OCI-LY3 (cell line): ENCODE measurements around the gene CAMTA1.

Experiments
- H2AFZ ChIP-seq: fragments of 200-600, 300-600 bp; shearing (Covaris generic); 2 replicates; pipeline ENCODE4 v1.6.0; 2014; ENCODE audit warnings: antibody characterized with exemption, low read depth, low read length
- H3K27ac ChIP-seq: fragments of 200-600, 300-600 bp; sonication (generic); 2 replicates; pipeline ENCODE4 v1.5.1; 2014; ENCODE audit warnings: mild to moderate bottlenecking, low read length, moderate library complexity, mixed read lengths
- H3K27me3 ChIP-seq: fragments of 200-600, 300-600 bp; sonication (generic); 2 replicates; pipeline ENCODE4 v1.6.1; 2014; ENCODE audit warnings: low read depth, low read length, mixed read lengths
- H3K36me3 ChIP-seq: fragments of 200-600, 300-600 bp; sonication (generic); replicated peaks from 2 replicates; pipeline ENCODE3; 2014; ENCODE audit warnings: low read depth, low read length, mixed read lengths
- H3K4me1 ChIP-seq: fragments of 300-600, 200-600 bp; sonication (generic); 2 replicates; pipeline ENCODE4 v1.6.1; 2014; ENCODE audit warnings: low read length, mixed read lengths
- H3K4me2 ChIP-seq: fragments of 200-600, 300-600 bp; sonication (generic); 2 replicates; pipeline ENCODE4 v1.6.1; 2014; ENCODE audit warnings: low read length, mixed read lengths
- H3K4me3 ChIP-seq: fragments of 300-600, 200-600 bp; sonication (generic); 2 replicates; pipeline ENCODE4 v1.5.1; 2014; ENCODE audit warnings: antibody characterized with exemption, mild to moderate bottlenecking, low read length, moderate library complexity
- H3K79me2 ChIP-seq: fragments of 300-600, 200-600 bp; shearing (Covaris generic); 2 replicates; pipeline ENCODE4 v1.6.1; 2014; ENCODE audit warnings: mild to moderate bottlenecking, low read length, mixed read lengths
- H3K9ac ChIP-seq: fragments of 300-600, 200-600 bp; shearing (Covaris generic); 2 replicates; pipeline ENCODE4 v1.6.0; 2014; ENCODE audit warnings: mild to moderate bottlenecking, low read length, moderate library complexity
- H3K9me3 ChIP-seq: fragments of 200-600, 300-600 bp; shearing (Covaris generic); 2 replicates; pipeline ENCODE4 v1.6.1; 2014; ENCODE audit warnings: low read length, mixed read lengths; ENCODE audit not compliant: insufficient read depth
- H4K20me1 ChIP-seq: fragments of 200-600, 300-600 bp; sonication (generic); 2 replicates; pipeline ENCODE4 v1.6.1; 2016; ENCODE audit warnings: low read length, mixed read lengths; ENCODE audit not compliant: insufficient read depth
- CTCF ChIP-seq: fragments of 200-600, 300-600 bp; sonication (generic); IDR thresholded peaks from 2 replicates; pipeline ENCODE4 v1.5.1; 2014; ENCODE audit warnings: antibody characterized with exemption, low read length, low read depth
- EZH2phosphoT487 ChIP-seq: fragments of 200-600 bp; shearing (Covaris generic); IDR thresholded peaks from 2 replicates; pipeline ENCODE4 v1.6.1; 2018; ENCODE audit warnings: antibody characterized with exemption, mixed run types, low read depth

The CAMTA1 gene

GRCh38 chr1:7036386-7036785, 251.1 kb downstream of the CAMTA1 start:
- Histone ChIP-seq H4K20me1 (no peaks in the 10 kb centered on the region), H3K4me2 (no peak overlapping the region), H3K4me3 (no peak overlapping the region), H3K27me3 (no peaks in the 10 kb centered on the region), H3K27ac (no peak overlapping the region), H3K79me2 (no peaks in the 10 kb centered on the region), H3K9me3 (no peaks in the 10 kb centered on the region), H3K9ac (no peak overlapping the region), H3K36me3 (no peaks in the 10 kb centered on the region), H3K4me1 (no peaks in the 10 kb centered on the region), H2AFZ (no peak overlapping the region)
- TF ChIP-seq CTCF, result no peak
- no peak for TF ChIP-seq EZH2phosphoT487

- Histone ChIP-seq H3K27ac (no peak overlapping the region), H3K4me2 (no peak overlapping the region), H4K20me1 (no peaks in the 10 kb centered on the region), H3K4me3 (no peak overlapping the region), H3K27me3 (no peaks in the 10 kb centered on the region), H3K79me2 (no peaks in the 10 kb centered on the region), H3K36me3 (no peaks in the 10 kb centered on the region), H3K9ac (no peak overlapping the region), H3K9me3 (no peaks in the 10 kb centered on the region), H3K4me1 (no peaks in the 10 kb centered on the region), H2AFZ (no peak overlapping the region)
- TF ChIP-seq EZH2phosphoT487 (no peak), CTCF (no peak)
These were observed 254.5 kb downstream of the CAMTA1 start for GRCh38 chr1:7039590-7040220.

- no peaks in the 10 kb centered on the region for H4K20me1 ChIP-seq
- H3K9ac ChIP-seq, result no peak overlapping the region
- H2AFZ ChIP-seq, result no peak overlapping the region
- H3K79me2 ChIP-seq, result no peaks in the 10 kb centered on the region
- no peaks in the 10 kb centered on the region for H3K9me3 ChIP-seq
- H3K27me3 ChIP-seq, result no peaks in the 10 kb centered on the region
- H3K36me3 ChIP-seq, result no peaks in the 10 kb centered on the region
- TF ChIP-seq CTCF, result no peak
- H3K4me3 ChIP-seq, result no peak overlapping the region
- H3K4me2 ChIP-seq, result no peak overlapping the region
- no peaks in the 10 kb centered on the region for H3K4me1 ChIP-seq
- H3K27ac ChIP-seq, result no peak overlapping the region
These were observed 255.9 kb downstream of the CAMTA1 start for GRCh38 chr1:7040969-7041695.

- no peak overlapping the region for H3K4me2 ChIP-seq
- no peaks in the 10 kb centered on the region for H3K9me3 ChIP-seq
- no peaks in the 10 kb centered on the region for H3K36me3 ChIP-seq
- H4K20me1 ChIP-seq, result no peaks in the 10 kb centered on the region
- H3K4me1 ChIP-seq, result no peaks in the 10 kb centered on the region
- H3K79me2 ChIP-seq, result no peaks in the 10 kb centered on the region
- no peak overlapping the region for H3K27ac ChIP-seq
- TF ChIP-seq EZH2phosphoT487 (no peak), CTCF (peak; percentile 57)
- no peak overlapping the region for H3K4me3 ChIP-seq
- no peak overlapping the region for H3K9ac ChIP-seq
- peaks cover 3% of the 10 kb centered on the region; the same call in 1 of the 2 replicates for H3K27me3 ChIP-seq
- H2AFZ ChIP-seq, result no peak overlapping the region
These were observed 257.3 kb downstream of the CAMTA1 start for GRCh38 chr1:7042322-7043190.
